Limb (tissue), 2 donors: ENCODE measurements around the gene SYT14.
A peak's percentile ranks its signal among the peaks of the same experiment; 100 is the strongest.
"Not testable (repeated sequence)": the region's sequence is repeated elsewhere in the genome, so short reads cannot be mapped to it uniquely, and the experiment has no call there.

ENCODE experiments used
- DNase-seq, 2 donors: peaks; one replicate each; pipeline ENCODE4 v3.0.0-alpha.2; 2016; ENCODE audit errors: extremely low spot score in 2 of 2

SYT14 gene

DNA sequence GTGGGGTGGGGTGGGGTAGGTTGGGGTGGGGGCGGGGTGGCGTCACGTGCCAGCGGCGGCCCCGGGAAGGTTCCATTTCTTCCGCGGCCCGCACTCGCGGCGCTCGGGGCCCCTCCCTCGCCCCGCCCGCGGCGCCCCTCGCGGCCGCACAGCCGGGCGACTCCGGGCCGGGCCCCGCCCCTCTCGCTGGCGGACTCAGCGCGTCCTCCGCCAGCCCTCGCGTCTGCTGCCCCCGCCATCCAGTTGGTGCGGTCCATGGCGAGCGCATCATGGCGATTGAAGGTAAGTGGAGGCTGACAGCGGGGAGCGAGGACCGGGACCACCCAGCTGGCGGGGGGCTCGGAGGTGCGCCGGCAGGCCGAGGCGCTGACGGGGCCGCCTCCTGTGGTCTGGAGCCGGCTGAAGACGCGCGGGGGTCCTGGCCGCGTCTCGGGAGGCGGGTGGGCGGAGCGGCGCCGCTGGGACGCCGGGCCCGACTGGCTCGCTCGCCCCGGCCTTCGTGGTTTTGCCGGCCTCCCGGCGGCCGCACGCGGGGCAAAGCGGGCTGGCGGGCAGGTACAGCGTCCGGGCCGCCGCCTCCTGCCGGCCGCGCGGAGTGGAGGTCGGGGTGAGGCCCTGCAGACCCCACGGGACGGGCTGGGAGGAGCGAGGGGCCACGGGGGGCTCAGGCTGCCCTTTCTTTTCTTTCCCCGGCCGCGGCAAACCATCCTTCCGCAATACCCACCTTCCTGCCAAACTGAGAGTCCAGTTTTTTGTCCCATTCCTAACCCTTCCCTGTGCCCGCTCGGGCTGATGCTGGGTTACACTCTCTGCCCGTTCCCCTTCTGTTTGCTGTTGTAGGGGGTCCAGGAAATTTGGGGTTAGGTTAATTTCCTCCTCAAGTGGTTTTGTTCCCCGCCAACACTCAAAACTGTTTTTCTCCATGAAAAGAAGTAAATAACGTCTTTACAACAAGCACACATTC, at the start of gene SYT14:
SYT14 (plus strand) TSS at position 222 of the 964 bp plus-strand sequence; CDS start at position 270, 48 bp downstream.
- no peak for DNase-seq

DNA sequence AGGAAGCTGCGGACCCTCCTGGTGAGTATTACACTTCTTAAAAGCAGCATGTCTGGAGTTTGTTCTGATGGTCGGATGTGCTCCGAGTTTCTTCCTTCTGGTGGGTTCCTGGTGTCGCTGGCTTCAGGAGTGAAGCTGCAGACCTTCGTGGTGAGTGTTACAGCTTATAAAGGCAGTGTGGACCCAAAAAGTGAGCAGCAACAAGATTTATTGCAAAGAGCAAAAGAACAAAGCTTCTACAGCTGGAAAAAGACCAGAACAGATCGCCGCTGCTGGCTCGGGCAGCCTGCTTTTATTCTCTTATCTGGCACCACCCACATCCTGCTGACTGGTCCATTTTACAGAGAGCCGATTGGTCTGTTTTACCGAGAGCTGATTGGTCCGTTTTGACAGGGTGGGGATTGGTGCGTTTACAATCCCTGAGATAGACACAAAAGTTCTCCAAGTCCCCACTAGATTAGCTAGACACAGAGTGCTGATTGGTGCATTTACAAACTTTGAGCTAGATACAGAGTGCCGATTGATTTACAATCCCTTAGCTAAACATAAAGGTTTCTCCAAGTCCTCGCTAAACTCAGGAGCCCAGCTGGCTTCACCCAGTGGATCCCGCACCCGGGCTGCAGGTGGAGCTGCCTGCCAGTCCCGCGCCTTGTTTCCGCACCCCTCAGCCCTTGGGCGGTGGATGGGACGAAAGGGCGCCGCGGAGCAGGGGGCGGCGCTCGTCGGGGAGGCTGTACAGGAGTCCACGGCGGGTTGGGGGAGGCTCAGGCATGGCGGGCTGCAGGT, 49.5 kb upstream of the SYT14 start:
- not testable (repeated sequence) for DNase-seq

DNA sequence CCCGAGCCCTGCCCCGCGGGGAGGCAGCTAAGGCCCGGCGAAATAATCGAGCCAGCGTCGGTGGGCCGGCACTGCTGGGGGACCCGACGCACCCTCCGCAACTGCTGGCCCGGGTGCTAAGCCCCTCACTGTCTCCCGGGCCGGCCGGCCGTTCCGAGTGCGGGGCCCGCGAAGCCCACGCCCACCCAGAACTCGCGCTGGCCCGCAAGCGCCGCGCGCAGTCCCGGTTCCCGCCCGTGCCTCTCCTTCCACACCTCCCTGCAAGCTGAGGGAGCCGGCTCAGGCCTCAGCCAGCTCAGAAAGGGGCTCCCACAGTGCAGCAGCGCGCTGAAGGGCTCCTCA, 49.0 kb upstream of the SYT14 start:
- no peak for DNase-seq

DNA sequence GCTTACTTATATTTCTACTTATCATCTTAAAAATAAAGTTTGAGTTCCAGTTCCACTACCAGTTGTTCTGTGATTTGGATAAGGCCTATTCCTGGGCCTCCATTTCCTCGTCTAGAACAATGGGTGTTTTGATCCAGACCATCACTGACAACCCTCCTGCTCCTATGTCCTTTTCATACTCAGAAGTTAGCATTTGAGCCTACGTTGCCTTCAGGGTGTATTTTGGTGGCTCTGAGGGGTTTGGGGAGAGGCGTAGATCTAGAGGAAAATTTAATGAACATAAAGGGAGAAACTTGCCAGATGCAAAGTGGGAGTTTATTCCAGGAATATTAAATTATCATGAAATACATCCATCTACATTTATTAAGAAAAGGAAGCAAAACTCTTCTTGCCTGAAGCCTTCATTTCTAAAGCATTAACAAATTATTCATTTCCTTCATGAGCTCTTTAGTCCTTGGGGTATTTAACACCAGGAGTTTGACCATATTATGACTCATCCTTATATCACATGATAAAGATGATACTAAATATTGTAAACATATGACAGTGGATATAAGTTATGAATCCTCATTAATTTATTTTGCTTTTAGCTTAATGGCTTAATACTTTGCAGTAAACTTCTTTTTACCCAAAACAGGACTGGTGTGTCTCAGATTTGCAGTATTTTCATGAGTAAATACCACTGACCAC, 47.2 kb upstream of the SYT14 start:
- no peak for DNase-seq

DNA sequence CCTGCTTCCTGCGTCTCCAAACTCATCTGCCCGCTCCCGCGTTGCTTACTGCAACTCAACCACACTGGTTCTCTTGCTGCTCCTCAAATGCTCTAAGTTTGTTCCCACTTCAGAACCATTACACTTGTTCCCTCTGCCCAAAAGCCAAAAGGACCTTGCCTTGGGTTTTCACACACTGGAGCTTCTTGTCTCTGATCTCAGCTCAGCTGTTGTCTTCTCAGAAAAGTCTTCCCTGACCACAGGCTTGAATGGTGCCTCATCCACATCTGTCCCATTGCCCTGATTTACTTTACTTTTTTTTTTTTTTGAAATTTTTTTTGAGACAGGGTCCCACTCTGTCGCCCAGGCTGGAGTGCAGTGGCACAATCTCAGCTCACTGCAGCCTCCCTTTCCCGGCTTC, 44.3 kb upstream of the SYT14 start:
- no peak for DNase-seq

DNA sequence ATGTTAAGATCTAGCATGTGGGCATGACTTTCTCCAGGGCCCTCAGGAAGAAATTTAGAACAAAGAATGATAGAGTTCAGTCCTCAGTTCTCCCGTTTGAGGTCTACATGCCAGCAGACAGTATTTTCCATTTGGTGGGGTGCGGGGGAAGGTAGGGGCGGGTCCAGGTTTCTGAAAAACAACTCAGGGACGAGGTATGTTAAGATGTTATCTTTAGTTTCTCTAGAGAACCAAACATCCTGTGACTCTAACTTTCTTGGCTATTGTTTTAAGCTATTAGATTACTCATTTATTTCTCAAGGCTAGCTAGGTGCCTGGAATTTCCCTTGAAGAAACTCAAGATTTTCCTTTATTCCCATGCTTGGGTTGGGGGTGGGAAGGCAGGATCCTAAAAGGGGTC, 42.3 kb upstream of the SYT14 start:
- no peak for DNase-seq

DNA sequence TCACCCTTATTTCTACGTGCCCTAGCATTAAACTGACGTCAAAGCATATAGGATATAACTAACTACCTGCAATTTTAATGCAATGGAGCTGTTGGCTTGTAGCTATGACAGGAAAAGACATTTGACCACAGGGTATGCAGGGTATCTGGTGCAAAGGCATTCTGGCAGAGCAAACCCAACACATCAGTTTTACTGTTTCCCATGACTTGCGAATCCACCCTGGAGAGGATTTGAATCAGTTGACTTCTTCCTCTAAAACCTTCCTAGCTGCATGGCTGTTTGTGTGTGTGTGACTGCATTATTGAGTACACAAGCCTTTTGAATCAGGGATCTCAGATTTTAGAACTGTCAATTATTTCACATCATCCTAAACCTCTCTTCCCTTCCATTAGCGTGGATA, 41.7 kb upstream of the SYT14 start:
- no peak for DNase-seq

DNA sequence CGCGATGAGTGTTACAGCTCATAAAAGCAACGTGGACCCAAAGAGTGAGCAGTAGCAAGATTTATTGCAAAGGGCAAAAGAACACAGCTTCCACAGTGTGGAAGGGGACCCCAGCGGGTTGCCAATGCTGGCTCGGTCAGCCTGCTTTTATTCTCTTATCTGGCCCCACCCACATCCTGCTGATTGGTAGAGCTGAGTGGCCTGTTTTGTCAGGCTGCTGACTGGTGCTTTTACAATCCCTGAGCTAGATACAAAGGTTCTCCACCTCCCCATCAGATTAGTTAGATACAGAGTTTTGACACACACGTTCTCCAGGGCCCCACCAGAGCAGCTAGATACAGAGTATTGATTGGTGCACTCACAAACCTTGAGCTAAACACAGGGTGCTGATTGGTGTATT, 39.7 kb upstream of the SYT14 start:
- not testable (repeated sequence) for DNase-seq

DNA sequence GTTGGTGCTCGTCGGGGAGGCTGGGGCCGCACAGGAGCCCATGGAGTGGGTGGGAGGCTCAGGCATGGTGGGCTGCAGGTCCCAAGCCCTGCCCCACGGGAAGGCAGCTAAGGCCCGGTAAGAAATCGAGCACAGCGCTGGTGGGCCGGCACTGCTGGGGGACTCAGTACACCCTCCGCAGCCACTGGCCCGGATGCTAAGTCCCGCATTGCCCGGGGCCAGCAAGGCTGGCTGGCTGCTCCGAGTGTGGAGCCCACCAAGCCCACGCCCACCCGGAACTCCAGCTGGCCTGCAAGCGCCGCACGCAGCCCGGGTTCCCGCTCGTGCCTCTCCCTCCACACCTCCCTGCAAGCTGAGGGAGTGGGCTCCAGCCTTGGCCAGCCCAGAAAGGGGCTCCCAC, 39.2 kb upstream of the SYT14 start:
- not testable (repeated sequence) for DNase-seq

DNA sequence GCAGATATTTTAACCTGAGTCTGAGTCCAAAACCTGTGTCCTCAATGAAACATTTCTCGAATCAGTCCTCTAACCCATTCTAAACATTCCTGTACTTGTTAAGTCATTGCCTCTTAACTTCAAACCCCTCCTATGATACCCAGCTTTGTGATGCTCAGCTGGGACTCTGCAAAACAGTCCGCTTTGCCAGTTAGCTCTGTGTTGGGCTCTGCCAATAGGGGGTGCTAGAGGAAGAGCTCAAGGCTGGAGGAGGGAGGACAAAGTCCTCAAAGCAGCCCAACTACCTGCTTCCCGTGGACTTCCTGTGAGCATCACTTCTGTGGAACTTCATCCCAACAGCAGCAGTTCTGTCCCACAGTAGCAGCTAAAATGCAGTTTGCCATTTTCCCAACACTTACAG, 38.1 kb upstream of the SYT14 start:
- no peak for DNase-seq

DNA sequence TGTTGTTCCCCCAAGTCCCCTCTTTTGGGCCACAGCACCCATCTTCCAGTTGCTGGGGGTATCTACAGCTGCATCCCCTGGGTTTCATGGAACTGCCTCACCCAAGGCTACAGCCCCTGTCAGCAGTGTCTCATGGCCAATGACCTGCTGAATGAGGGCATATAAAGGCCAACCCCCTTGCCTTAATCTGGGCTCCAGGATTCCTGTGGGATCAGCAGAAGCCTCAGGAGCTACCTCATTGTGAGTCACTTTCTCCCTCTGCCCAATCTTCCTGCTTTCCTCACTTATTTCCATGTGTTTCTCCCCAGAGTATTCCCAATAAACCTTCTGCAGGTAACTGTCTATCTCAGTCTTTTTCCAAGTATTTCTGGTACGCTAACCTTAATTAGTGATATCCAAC, 37.3 kb upstream of the SYT14 start:
- no peak for DNase-seq

DNA sequence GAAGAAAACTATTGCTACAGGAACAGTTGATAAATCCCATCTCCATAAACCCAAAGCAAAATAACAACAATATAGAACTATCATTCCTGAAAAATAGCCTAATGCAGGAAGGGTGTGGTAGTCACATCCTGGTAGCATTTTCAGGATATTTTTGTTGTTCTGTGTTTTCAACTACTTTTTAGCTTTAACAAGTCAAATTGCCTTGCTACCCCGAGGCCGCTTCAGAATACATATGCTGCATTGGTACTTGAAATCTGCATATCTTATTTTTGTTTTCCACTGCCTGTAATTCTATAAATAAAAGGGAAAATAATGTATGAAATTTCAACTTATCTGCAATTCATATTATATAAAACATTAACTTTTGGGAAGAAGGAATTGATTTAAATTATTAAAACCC, 36.8 kb upstream of the SYT14 start:
- no peak for DNase-seq

DNA sequence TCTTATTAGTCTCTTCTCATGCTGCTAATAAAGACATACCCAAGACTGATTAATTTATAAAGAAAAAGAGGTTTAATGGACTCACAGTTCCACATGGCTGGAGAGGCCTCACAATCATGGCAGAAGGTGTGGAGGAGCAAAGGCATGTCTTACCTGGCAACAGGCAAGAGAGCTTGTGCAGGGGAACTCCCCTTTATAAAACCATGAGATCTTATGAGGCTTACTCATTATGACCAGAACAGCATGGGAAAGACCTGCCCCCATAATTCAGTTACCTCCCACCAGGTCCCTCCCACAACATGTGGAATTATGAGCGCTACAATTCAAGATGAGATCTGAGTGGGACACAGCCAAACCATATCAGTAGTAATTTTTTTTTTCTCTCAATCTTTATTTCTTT, 33.2 kb upstream of the SYT14 start:
- not testable (repeated sequence) for DNase-seq

DNA sequence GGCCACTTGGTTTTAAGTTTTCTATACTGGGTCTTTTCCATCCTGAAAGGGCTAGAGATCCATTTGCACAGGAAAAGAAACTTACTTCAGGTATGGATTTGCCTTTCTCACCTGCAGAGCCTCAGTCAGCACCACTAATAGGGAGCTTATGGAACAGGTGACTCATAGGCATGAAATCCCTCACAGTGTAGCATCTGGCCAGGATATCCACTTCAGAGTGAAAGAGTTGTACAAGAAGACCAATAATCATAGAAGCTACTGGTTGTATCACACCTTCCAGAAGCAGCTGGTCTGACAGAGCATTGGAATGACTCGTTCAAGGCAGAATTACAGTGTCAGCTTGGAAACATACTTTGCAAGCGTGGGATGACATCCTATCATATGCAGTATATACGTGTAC, 26.3 kb upstream of the SYT14 start:
- no peak for DNase-seq

DNA sequence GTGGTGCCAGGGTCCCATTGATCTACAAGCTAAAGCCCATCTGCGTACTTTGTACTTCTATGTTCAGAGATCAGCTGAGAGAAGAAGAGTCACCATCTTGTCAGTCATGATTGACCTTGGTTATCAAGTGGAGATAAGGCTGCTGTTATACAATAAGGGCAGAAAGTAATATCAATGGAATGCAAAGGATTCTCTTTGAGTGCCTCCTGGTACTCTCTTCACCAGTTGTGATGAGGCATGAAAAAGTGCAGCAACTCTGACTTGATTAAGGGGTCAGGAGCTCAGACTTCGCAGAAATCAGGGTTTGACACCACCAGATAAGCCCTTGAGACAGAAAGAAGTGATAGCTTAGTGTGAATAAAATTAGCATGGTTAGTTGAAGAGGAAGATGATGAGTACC, 25.7 kb upstream of the SYT14 start:
- no peak for DNase-seq

DNA sequence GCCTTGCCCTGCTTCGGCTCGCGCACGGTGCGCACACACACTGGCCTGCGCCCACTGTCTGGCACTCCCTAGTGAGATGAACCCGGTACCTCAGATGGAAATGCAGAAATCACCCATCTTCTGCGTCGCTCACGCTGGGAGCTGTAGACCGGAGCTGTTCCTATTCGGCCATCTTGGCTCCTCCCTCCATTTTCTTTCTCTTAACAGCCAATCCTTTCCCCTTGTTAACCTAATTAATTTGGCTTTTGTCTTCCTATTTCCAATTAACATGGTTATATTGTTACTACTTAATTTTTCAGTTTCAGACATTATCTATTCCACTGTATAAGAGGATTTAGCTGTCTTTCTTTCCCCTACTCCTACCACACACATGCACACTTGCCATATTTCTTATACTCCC, 18.4 kb upstream of the SYT14 start:
- not testable (repeated sequence) for DNase-seq

DNA sequence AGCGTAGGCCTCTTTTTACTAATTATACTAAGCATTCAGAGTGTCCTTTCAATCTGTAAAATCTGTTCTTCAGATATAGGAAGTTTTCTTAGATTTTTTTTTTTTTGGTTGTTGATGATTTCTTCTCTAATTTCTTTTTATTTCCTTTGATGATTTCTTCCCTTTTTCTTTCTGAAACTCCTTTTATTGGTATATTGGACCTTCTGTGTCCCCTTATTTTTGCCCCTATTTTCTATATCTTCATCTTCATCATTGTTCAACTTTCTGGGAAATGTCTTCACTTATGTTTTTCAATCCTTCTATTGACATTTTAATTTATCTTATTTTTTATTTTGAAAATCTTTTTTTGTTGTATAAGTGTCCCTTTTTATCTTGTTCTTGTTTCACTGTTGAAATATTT, 17.2 kb upstream of the SYT14 start:
- no peak for DNase-seq

DNA sequence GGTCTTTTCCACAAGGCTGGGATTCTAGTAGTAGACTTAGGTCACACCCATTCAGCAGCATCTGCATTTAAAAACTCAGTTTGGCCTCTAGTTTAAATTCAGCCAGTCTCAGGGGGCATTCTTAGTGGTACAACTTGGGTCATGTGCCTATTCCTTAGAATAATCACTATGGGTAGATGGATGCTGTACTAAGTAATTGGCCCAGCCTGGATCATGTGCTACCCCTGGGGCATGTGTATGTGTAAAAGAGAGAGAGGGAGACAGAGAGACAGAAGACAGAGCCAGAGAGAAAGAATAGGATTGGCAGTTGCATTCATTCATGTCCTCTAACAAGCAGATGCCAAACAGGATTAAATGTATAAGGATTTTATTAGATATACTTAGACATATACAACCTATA, 13.6 kb upstream of the SYT14 start:
- no peak for DNase-seq

DNA sequence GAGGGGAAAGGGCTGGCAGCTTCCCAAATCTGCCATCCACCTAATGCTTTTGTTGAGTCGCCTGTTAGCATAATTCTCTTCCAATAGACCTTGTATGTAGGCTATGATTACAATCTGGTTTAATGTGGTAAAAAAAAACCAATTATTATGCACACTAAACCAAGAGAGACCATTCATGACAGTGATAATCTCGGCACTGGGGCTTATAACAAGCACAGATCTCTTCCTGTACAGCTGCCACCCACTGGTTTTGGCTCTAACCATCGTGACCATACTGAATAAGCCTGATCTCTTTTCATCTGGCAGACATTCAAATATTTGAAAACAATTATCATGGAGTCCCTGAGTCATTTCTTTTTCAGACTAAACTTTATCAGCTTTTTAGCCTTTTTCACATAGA, 12.0 kb upstream of the SYT14 start:
- no peak for DNase-seq

DNA sequence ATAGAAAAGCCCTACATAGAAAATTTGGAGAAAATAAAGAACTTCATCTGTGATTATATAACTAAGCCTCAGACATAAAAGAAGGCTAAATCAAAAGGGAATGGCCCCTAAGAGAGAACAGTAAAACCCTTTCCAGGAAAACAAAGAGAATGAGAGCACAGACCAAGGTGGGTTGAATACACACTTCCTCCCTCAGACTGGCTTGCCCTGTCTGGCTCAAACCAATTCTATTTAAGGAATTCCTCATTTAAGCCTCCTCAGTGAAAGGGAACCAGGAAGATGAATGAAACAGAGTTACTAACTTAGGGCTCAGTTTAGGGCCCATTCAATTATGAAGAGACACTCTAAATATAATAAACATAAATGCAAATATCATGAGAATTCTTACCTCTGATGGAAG, 10.6 kb upstream of the SYT14 start:
- peak in 1 of 2 donors; percentile 0 for DNase-seq

DNA sequence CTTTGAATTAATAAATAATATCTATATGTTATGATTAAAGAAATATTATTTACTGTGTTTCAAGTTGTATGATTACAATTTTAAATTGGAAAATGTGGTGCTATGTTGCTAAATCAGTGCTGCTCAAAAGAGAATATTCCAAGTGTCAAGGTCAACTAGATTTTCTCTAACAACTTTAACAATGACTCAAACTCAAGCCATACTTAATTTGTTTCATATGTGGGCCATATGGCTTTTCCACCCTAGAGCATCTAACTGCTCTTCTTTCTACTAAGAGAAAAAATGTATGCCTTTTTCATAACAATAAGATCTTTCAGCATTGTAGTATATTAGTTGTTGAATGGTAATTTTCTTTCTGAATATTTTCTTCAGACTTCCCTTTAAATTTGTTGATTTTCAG, 8.3 kb upstream of the SYT14 start:
- DNase-seq, result no peak

DNA sequence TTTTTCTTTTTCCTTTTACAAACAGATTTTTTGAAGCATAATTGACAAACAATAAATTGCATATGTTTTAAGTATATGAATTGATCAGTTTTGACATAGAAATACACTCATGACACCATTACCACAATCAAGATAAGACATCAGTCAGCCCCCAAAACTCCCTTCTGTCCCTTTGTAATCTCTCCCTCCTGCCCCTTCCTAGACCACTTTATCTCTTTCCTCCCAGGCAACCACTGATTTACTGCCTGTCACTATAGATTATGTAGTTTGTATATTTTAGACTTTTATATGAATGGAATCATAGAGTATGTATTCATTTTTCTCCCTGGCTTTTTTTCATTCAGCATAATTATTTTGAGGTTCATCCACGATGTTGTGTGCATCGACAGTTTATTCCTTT, 6.9 kb upstream of the SYT14 start:
- DNase-seq, result no peak
